ENCODE data around the gene UVRAG.

Gene UVRAG

GRCh38 chr11:76164081-76164480 is 349.1 kb downstream of the UVRAG start:
- no peak for DNase-seq (ENCODE audit: low read depth in 3 of 3)

DNA sequence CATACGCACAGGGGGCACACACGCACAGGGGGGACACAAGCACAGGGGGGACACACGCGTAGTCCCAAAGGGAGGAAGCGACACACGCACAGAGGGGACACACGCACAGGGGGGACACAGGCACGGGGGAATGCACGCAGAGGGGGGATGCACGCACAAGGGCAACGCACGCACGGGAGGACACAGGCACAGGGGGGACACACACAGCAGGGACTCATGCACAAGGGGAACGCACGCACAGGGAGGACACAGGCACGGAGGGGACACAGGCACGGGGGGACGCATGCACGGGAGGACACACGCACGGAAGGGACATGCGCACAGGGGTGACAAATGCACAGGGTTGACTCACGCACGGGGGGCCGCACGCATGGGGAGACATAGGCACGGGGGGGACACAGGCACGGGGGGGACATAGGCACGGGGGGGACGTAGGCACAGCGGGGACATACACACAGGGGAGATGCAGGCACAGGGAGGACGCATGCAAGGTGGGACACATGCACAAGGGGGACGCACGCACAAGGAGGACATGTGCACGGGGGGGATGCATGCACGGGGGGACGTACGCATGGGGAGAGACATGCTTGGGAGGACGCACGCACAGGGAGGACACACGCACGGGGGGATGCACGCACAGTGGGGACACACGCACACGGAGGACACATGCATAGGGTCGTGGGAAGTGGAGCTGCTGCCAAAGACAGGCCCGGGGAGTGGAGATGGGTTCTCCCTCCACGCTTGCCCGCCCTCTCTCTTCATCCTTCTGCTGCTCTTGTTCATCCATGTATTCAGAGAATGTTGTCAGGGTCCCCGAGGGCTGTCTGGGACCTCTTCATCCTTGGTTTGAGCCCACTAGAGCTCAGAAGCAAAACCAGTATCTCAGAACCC is 350.1 kb downstream of the UVRAG start:
- no peak for DNase-seq (ENCODE audit: low read depth in 3 of 3)

DNA sequence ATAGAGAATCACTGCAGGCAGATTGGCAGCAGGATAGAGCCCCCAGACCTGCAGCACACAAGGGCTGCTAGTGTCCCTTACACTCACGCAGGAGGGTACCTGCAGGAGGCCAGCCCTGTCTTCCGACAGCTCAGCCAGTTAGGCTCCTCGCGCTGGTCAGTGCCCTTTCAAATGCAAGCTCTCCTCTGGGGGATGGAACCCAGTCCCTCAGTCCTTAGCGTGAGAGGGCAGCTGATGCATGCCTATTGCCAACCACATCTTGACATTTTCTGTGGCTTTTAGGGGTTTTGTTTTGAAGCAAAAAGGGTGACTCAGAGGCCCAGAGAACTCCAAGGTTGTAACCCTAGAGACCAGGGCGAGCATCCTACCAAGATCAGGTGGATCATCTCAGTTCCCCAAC is 351.3 kb downstream of the UVRAG start:
- peak in 1 of 3 donors; percentile 18 for DNase-seq (ENCODE audit: low read depth in 3 of 3)

GRCh38 chr11:76167590-76167989 is 352.6 kb downstream of the UVRAG start:
- no peak for DNase-seq (ENCODE audit: low read depth in 3 of 3)

DNA sequence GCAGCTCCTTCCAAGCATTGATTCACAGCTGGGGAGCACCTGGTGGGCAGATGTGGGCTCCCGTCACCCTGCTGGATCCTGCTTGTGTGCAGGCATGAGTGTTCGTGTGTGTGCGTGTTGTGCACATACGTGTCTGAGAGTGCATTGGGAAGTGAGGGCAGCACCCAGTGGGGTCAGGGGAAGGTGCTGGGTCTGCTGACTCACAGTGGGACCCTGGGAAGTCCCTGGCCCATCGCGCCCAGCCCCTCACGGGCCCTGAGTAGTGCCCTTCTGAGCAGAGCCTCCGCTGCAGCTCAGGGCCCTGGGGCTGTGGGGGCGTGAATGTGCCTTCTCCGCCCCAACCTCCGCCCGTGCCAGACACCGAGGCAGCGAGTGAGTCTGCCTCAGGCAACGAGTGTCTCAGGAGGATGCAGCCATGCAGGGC is 354.5 kb downstream of the UVRAG start:
- DNase-seq (ENCODE audit: low read depth in 3 of 3) = no peak

GRCh38 chr11:76170468-76170867 is 355.5 kb downstream of the UVRAG start:
- DNase-seq (ENCODE audit: low read depth in 3 of 3) = no peak

GRCh38 chr11:76172583-76172982 is 357.6 kb downstream of the UVRAG start:
- DNase-seq (ENCODE audit: low read depth in 3 of 3) = no peak

GRCh38 chr11:76173663-76174062 is 358.7 kb downstream of the UVRAG start:
- no peak for DNase-seq (ENCODE audit: low read depth in 3 of 3)

GRCh38 chr11:76174330-76174729 is 359.3 kb downstream of the UVRAG start:
- DNase-seq (ENCODE audit: low read depth in 3 of 3) = no peak

GRCh38 chr11:76175783-76176182 is 360.8 kb downstream of the UVRAG start:
- DNase-seq (ENCODE audit: low read depth in 3 of 3) = no peak

GRCh38 chr11:76176463-76176862 is 361.5 kb downstream of the UVRAG start:
- no peak for DNase-seq (ENCODE audit: low read depth in 3 of 3)

- DNase-seq (ENCODE audit: low read depth in 3 of 3) = no peak
Measured at GRCh38 chr11:76177250-76177686, 362.3 kb downstream of the UVRAG start.

DNA sequence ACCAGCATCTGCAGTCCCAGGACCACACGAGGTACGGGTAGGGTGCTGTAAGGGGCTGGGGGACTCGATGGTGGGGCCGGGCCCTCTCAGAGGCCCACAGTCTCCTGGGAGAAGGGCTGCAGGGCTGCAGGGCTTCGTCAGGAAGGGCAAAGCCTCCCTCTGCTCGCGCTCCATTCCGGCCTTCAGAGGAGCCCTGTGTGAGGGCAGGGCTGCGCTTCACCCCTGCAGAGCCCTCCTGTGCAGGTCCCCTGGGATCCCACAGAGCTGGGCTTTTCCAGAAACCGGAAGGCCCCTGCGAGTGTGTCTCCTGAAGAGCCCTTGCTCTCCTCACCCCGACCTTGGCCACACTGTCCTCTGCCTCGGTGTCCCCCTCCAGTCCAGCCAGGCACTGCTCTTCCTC is 364.1 kb downstream of the UVRAG start:
- no peak for DNase-seq (ENCODE audit: low read depth in 3 of 3)

- no peak for DNase-seq (ENCODE audit: low read depth in 3 of 3)
Measured at GRCh38 chr11:76181371-76181770, 366.4 kb downstream of the UVRAG start.

DNA sequence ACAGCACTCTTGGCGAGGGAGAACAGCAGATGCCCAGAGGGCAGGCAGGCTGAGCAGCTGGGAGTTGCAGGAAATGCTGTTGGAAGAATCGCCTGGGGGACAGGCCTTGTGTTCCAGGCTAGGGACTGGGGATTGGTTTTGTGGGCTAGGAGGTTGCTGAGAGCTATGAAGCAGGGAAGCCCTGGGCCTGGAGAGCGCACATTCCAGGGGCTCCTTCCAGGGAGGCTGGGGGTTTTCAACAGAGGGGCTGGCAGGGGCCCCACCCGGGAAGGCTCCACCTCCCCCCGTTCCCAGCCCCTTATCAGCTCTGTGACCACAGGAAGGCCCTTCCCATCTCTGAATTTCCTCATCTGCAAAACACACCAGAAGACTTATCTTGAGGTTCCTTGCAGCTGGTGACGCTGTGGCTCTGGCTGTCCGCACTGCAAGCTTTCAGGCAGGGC is 369.6 kb downstream of the UVRAG start:
- no peak for DNase-seq (ENCODE audit: low read depth in 3 of 3)

DNA sequence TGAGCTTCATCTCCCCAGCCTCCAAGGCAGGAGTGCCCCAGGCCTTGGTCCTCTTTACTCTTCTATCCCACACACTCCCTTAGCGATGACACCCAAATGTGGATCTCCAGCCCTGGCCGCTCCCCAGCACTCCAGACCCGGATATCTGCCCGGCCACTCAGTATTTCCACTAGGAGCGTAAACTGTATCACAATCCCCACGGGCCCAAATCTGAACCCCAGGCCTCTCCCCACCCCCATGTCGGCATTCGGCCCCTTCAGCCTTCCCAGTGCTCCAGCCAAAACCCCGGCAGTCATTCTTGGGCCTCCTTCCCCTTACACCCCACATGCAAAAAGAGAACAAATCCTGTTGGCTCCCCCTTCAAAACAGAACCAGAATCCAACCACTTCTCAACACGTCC is 370.5 kb downstream of the UVRAG start:
- DNase-seq (ENCODE audit: low read depth in 3 of 3) = no peak

- DNase-seq (ENCODE audit: low read depth in 3 of 3) = no peak
Measured at GRCh38 chr11:76185931-76186401, 371.0 kb downstream of the UVRAG start.

GRCh38 chr11:76186776-76187279 is 371.8 kb downstream of the UVRAG start:
- DNase-seq (ENCODE audit: low read depth in 3 of 3) = no peak

- no peak for DNase-seq (ENCODE audit: low read depth in 3 of 3)
Measured at GRCh38 chr11:76188873-76189272, 373.9 kb downstream of the UVRAG start.

DNA sequence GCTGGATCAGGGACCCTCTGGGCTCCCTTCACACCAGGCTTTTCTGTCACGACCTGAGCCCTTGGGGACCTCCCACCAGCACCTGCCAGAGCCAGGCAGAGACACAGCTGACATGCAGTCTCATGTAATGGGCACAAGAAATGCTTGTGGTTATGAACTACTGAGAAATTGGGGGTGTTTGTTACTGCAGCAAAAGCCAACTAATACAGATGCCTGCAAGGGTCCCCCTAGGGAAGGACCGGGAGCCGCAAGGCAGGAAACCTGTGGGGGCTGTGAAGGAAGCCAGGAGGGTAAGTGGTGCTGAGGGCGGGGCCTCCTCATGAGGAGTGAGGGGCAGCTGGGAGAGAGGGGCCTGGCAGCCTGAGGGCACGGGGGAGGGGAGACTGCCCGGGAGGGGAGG is 374.7 kb downstream of the UVRAG start:
- DNase-seq (ENCODE audit: low read depth in 3 of 3) = no peak

DNA sequence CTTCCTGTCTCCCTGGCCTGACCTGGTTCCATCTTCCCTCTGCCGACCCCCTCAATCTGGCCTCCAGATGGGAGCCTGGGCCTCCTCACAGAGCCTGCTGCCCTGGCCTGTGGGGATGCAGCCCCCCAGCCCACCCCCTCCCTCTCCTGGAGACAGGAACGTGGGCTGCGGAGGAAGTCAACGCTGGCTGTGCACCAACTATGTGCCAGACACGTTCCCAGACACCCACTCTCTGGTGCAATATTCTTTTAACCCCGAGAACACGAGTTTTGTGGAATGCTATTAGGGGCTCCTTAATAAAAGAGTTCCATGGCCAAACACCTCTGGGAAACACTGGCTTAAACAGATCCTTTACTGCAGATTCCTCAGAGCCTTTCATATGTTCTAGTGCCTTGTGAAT is 375.4 kb downstream of the UVRAG start:
- no peak for DNase-seq (ENCODE audit: low read depth in 3 of 3)
